Osteocyte (in vitro differentiated cells): Measurements from ENCODE around the gene C3orf38. TPM values are rescaled to one million over a fixed set of nuclear protein-coding genes. Genes with fewer than 3 reads are reported as not detected.

Experiments
- DNase-seq: peaks from one replicate; pipeline ENCODE4 v3.0.0; 2021; ENCODE audit warnings: mixed read lengths; ENCODE audit not compliant: unreplicated experiment; ENCODE audit errors: extremely low spot score
- H3K27ac Mint-ChIP-seq: one replicate; pipeline ENCODE4 v1.8.0; 2021; ENCODE audit warnings: mild to moderate bottlenecking, mixed read lengths; ENCODE audit not compliant: unreplicated experiment
- H3K27me3 Mint-ChIP-seq: one replicate; pipeline ENCODE4 v1.8.0; 2021; ENCODE audit warnings: mixed read lengths; ENCODE audit not compliant: unreplicated experiment
- H3K36me3 Mint-ChIP-seq: one replicate; pipeline ENCODE4 v1.8.0; 2021; ENCODE audit warnings: mixed read lengths; ENCODE audit not compliant: unreplicated experiment
- H3K4me1 Mint-ChIP-seq: one replicate; pipeline ENCODE4 v1.8.0; 2021; ENCODE audit warnings: mixed read lengths; ENCODE audit not compliant: unreplicated experiment
- H3K4me3 Mint-ChIP-seq: one replicate; pipeline ENCODE4 v1.8.0; 2021; ENCODE audit warnings: mild to moderate bottlenecking, moderate library complexity, mixed read lengths; ENCODE audit not compliant: unreplicated experiment
- H3K9me3 Mint-ChIP-seq: one replicate; pipeline ENCODE4 v1.8.0; 2021; ENCODE audit warnings: mixed read lengths; ENCODE audit not compliant: unreplicated experiment
- CTCF ChIP-seq: fragments of 200-600 bp; sonication (generic); IDR thresholded peaks from 2 replicates; pipeline ENCODE4 v1.5.0; 2021; ENCODE audit warnings: antibody characterized with exemption, mild to moderate bottlenecking, moderate library complexity
- total RNA-seq: library from RNA; stranded (reverse); gene quantifications from 2 replicates; pipeline ENCODE4 v1.2.1, GENCODE V29; 2021

The C3orf38 gene
- total RNA-seq, 1 donor from 2014 or later = 30.2 TPM

- H3K36me3 Mint-ChIP-seq = no peaks in the 10 kb centered on the region
- no peak for DNase-seq
- H3K4me3 Mint-ChIP-seq = no peak overlapping the region
- H3K4me1 Mint-ChIP-seq = peaks cover 7% of the 10 kb centered on the region
- H3K27ac Mint-ChIP-seq = no peak overlapping the region
- peaks cover 23% of the 10 kb centered on the region for H3K27me3 Mint-ChIP-seq
- no peak for TF ChIP-seq CTCF
- peaks cover 5% of the 10 kb centered on the region for H3K9me3 Mint-ChIP-seq
These were observed 39.6 kb downstream of the C3orf38 start for GRCh38 chr3:88189361-88189810.

- Mint-ChIP-seq H3K4me1 (peaks cover 8% of the 10 kb centered on the region), H3K36me3 (no peaks in the 10 kb centered on the region), H3K27me3 (peaks cover 5% of the 10 kb centered on the region), H3K9me3 (no peaks in the 10 kb centered on the region), H3K4me3 (no peak overlapping the region), H3K27ac (no peak overlapping the region)
- no peak for TF ChIP-seq CTCF
- no peak for DNase-seq
These were observed 42.2 kb downstream of the C3orf38 start for GRCh38 chr3:88191872-88192409.

GRCh38 chr3:88192631-88193030 lies 42.9 kb downstream of the C3orf38 start:
- H3K9me3 Mint-ChIP-seq = no peaks in the 10 kb centered on the region
- no peak for DNase-seq
- no peaks in the 10 kb centered on the region for H3K36me3 Mint-ChIP-seq
- TF ChIP-seq CTCF = no peak
- H3K4me3 Mint-ChIP-seq = no peak overlapping the region
- H3K27me3 Mint-ChIP-seq = peaks cover 5% of the 10 kb centered on the region
- peaks cover 9% of the 10 kb centered on the region for H3K4me1 Mint-ChIP-seq
- no peak overlapping the region for H3K27ac Mint-ChIP-seq

GRCh38 chr3:88195951-88196434 lies 46.2 kb downstream of the C3orf38 start:
- H3K4me3 Mint-ChIP-seq = no peak overlapping the region
- no peak for DNase-seq
- H3K36me3 Mint-ChIP-seq = no peaks in the 10 kb centered on the region
- H3K27ac Mint-ChIP-seq = no peak overlapping the region
- H3K27me3 Mint-ChIP-seq = peaks cover 16% of the 10 kb centered on the region
- no peaks in the 10 kb centered on the region for H3K9me3 Mint-ChIP-seq
- TF ChIP-seq CTCF = no peak
- H3K4me1 Mint-ChIP-seq = peaks cover 1% of the 10 kb centered on the region

- peaks cover 26% of the 10 kb centered on the region for H3K27me3 Mint-ChIP-seq
- no peak for DNase-seq
- H3K36me3 Mint-ChIP-seq = no peaks in the 10 kb centered on the region
- no peak for TF ChIP-seq CTCF
- no peak overlapping the region for H3K27ac Mint-ChIP-seq
- H3K4me1 Mint-ChIP-seq = peaks cover 1% of the 10 kb centered on the region
- H3K4me3 Mint-ChIP-seq = no peak overlapping the region
- H3K9me3 Mint-ChIP-seq = no peaks in the 10 kb centered on the region
These were observed 48.4 kb downstream of the C3orf38 start for GRCh38 chr3:88198121-88198520.
